Measurements from ENCODE around the gene NXF1. TPM values are rescaled to one million over a fixed set of nuclear protein-coding genes. Genes with fewer than 3 reads are reported as not detected.

The NXF1 gene
- total RNA-seq, 1 experiment from 2014 or later = 69.0 TPM

DNA sequence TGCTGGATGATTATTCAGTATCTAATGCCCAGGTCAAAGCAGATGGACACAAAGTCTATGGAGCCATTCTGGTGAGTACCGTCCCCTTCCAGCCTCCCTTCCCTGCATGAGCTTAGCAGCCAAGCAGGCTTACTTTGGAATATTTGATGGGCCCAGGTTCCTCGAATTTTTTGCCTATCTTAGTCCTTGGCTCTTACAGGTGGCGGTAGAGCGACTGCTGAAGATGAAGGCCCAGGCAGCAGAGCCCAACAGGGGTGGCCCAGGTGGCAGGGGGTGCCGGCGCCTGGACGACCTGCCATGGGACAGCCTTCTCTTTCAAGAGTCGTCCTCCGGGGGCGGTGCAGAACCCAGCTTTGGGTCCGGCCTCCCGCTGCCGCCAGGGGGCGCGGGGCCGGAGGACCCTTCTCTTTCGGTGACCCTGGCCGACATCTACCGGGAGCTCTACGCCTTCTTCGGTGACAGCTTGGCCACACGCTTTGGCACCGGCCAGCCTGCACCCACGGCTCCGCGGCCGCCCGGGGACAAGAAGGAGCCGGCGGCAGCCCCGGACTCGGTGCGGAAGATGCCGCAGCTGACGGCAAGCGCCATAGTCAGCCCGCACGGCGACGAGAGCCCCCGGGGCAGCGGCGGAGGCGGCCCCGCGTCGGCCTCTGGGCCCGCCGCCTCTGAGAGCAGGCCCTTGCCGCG is 18.8 kb downstream of the NXF1 start:
- Histone ChIP-seq H2BK120ac (ENCODE audit: low read depth, low read length, poor library complexity, severe bottlenecking) (no peak overlapping the region), H2BK20ac (ENCODE audit: low read depth, low read length, poor library complexity, severe bottlenecking) (no peak overlapping the region), H2AFZ (ENCODE audit: low read length) (no peak overlapping the region), H3K23me2 (ENCODE audit: insufficient read length, low read depth, low read length, poor library complexity, severe bottlenecking) (peaks cover 4% of the 10 kb centered on the region), H3T11ph (ENCODE audit: low read length) (no peak overlapping the region), H2BK12ac (ENCODE audit: insufficient read length, low read depth, low read length) (no peak overlapping the region), H2AK5ac (ENCODE audit: insufficient read length, low read length) (no peak overlapping the region), H3K9ac (ENCODE audit: extremely low read depth, insufficient read length, low read length) (no peak overlapping the region), H2BK5ac (ENCODE audit: insufficient read length, low read length) (no peak overlapping the region), H4K8ac (replicated peaks; ENCODE audit: insufficient read length, low read depth, low read length) (no peak overlapping the region), H3K79me2 (ENCODE audit: insufficient read depth, low read length) (no peaks in the 10 kb centered on the region; the same call in 1 of the 2 replicates), H4K91ac (ENCODE audit: insufficient read length, low read depth, low read length) (no peak overlapping the region), H3K4ac (ENCODE audit: low read depth, low read length) (no peak overlapping the region), H3K18ac (ENCODE audit: insufficient read length, low read depth, low read length) (no peak overlapping the region), H3K27ac (ENCODE audit: insufficient read length, low read depth, low read length) (peak overlapping the region; percentile 1), H3K4me2 (ENCODE audit: insufficient read depth, insufficient read length, low read length) (peak overlapping the region; percentile 15), H4K20me1 (ENCODE audit: control insufficient read depth, insufficient read depth, insufficient read length) (no peaks in the 10 kb centered on the region), H4K5ac (ENCODE audit: insufficient read length, low read depth, low read length) (no peak overlapping the region), H3K14ac (ENCODE audit: insufficient read depth, low read length) (no peak overlapping the region), H3K9me3 (ENCODE audit: control insufficient read depth, low read depth, low read length) (no peaks in the 10 kb centered on the region), H2BK15ac (ENCODE audit: low read depth, low read length) (no peak overlapping the region), H3K27me3 (ENCODE audit: insufficient read depth, low read length) (no peaks in the 10 kb centered on the region), H3K23ac (ENCODE audit: insufficient read length, low read depth, low read length) (no peak overlapping the region), H3K56ac (ENCODE audit: insufficient read length, low read depth, low read length) (no peak overlapping the region), H3K4me1 (ENCODE audit: insufficient read depth, low read length) (no peaks in the 10 kb centered on the region), H3K79me1 (ENCODE audit: insufficient read depth, low read depth, low read length, poor library complexity, severe bottlenecking) (no peaks in the 10 kb centered on the region)
- Mint-ChIP-seq H3K36me3 (ENCODE audit: insufficient read depth in 1 of 3, low read depth in 3 of 3) (peaks cover 25 to 71% (median 55%) of the 10 kb centered on the region in 3 experiments), H3K27ac (peak overlapping the region; percentile 41 to 83 (median 74); a peak in 4 of 7 replicates), H3K27me3 (ENCODE audit: low read depth) (no peaks in the 10 kb centered on the region; the same call in 1 of the 2 replicates), H3K4me3 (peak overlapping the region; percentile 68 to 78), H3K9me3 (no peaks in the 10 kb centered on the region), H3K4me1 (peaks cover 21 to 29% of the 10 kb centered on the region in 2 experiments)
- TF ChIP-seq, protein P1, sequence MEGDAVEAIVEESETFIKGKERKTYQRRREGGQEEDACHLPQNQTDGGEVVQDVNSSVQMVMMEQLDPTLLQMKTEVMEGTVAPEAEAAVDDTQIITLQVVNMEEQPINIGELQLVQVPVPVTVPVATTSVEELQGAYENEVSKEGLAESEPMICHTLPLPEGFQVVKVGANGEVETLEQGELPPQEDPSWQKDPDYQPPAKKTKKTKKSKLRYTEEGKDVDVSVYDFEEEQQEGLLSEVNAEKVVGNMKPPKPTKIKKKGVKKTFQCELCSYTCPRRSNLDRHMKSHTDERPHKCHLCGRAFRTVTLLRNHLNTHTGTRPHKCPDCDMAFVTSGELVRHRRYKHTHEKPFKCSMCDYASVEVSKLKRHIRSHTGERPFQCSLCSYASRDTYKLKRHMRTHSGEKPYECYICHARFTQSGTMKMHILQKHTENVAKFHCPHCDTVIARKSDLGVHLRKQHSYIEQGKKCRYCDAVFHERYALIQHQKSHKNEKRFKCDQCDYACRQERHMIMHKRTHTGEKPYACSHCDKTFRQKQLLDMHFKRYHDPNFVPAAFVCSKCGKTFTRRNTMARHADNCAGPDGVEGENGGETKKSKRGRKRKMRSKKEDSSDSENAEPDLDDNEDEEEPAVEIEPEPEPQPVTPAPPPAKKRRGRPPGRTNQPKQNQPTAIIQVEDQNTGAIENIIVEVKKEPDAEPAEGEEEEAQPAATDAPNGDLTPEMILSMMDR (conservative IDR thresholded peaks at IDR 0.05) = peak; percentile 97
- peak; percentile 95 for DNase-seq
- no CpG with 5 or more reads among the region's 51 CpGs for WGBS (ENCODE audit: extremely low coverage, insufficient read length, low lambda C conversion rate)
